Stimulated activated CD8-positive, alpha-beta memory T cell treated with anti-CD3 and anti-CD28 coated beads, Interleukin-7, amount 100 ng/mL, for 4 hours (primary cell): ENCODE results near the gene NFASC.

Source experiments
- DNase-seq, 2 donors: peaks; one replicate each; pipeline ENCODE4 v3.0.0-alpha.2; 2020; ENCODE audit warnings: low read depth in 2 of 2

NFASC gene

GRCh38 chr1:205009670-205010069 lies 139.0 kb downstream of the NFASC start:
- DNase-seq, result no peak

- no peak for DNase-seq
Measured at GRCh38 chr1:205012391-205013140, 141.9 kb downstream of the NFASC start.

GRCh38 chr1:205013683-205014367 lies 143.2 kb downstream of the NFASC start:
- no peak for DNase-seq

- DNase-seq, result no peak
Measured at GRCh38 chr1:205014783-205015182, 144.1 kb downstream of the NFASC start.

GRCh38 chr1:205015241-205015640 lies 144.6 kb downstream of the NFASC start:
- no peak for DNase-seq

GRCh38 chr1:205016075-205016474 lies 145.4 kb downstream of the NFASC start:
- no peak for DNase-seq

- DNase-seq, result no peak
Measured at GRCh38 chr1:205016584-205016983, 145.9 kb downstream of the NFASC start.

- no peak for DNase-seq
Measured at GRCh38 chr1:205017001-205017400, 146.3 kb downstream of the NFASC start.

GRCh38 chr1:205017766-205018165 lies 147.1 kb downstream of the NFASC start:
- no peak for DNase-seq

- DNase-seq, result no peak
Measured at GRCh38 chr1:205018381-205018780, 147.7 kb downstream of the NFASC start.

- no peak for DNase-seq
Measured at GRCh38 chr1:205020466-205020865, 149.8 kb downstream of the NFASC start.

GRCh38 chr1:205024679-205025078 lies 154.0 kb downstream of the NFASC start:
- DNase-seq, result no peak

GRCh38 chr1:205025239-205025638 lies 154.6 kb downstream of the NFASC start:
- DNase-seq, result no peak

- DNase-seq, result no peak
Measured at GRCh38 chr1:205026181-205026580, 155.5 kb downstream of the NFASC start.

GRCh38 chr1:205028390-205028789 lies 157.7 kb downstream of the NFASC start:
- no peak for DNase-seq

- no peak for DNase-seq
Measured at GRCh38 chr1:205028924-205029323, 158.3 kb downstream of the NFASC start.

- DNase-seq, result no peak
Measured at GRCh38 chr1:205030241-205030640, 159.6 kb downstream of the NFASC start.

GRCh38 chr1:205030896-205031295 lies 160.2 kb downstream of the NFASC start:
- DNase-seq, result no peak

- no peak for DNase-seq
Measured at GRCh38 chr1:205032508-205032907, 161.8 kb downstream of the NFASC start.

- DNase-seq, result no peak
Measured at GRCh38 chr1:205037539-205037938, 166.9 kb downstream of the NFASC start.

GRCh38 chr1:205038132-205038786 lies 167.6 kb downstream of the NFASC start:
- no peak for DNase-seq

GRCh38 chr1:205041001-205041715 lies 170.5 kb downstream of the NFASC start:
- DNase-seq, result no peak
